Activated T-cell treated with anti-CD3 and anti-CD28 coated beads, Interleukin-2, amount 50 U/mL, for 1 hour (primary cell): Measurements from ENCODE around the gene PNLIP.

Experiments used
- DNase-seq: peaks from one replicate; pipeline ENCODE4 v3.0.0-alpha.2; 2020

The PNLIP gene

DNA sequence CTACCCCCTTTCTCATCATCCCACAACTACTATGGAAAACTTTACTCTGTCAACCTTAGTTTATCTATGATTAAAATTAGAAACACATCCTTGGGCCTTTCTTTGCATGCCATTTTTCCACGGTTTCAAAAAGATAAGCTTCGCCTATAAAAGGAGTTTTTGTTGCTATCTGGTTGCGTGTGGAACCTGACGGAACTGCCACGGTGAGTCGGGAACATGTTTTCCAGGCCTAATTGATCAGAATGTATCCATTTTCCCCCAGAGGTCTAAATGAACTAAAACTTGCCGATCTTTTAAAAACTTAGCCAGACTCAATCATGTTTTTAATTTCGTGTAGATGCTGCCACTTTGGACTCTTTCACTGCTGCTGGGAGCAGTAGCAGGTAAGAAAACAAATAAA lies at the start of gene PNLIP:
PNLIP (plus strand) TSS at position 176 of the 400 bp plus-strand sequence; CDS start at position 338, 162 bp downstream.
- DNase-seq, result no peak

DNA sequence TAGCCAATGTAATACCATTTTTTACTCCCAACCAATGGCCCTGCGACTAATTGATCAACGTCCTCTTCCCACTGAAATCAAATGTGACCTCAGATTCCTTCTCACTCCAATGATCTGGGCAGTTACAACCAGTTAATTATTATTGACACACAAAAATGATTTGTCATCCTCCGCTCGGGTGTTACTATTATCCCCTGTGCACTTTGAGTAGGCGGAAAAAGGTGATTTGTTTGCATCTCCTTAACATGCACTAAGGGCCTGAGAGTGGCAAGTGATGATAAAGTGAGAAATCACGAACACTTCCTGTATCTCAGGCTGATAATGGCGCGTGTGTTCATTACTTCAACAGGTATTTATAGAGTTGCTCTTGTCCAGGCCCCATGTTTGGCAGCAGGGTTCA lies 40.9 kb upstream of the PNLIP start:
- DNase-seq, result no peak

- no peak for DNase-seq
Measured at GRCh38 chr10:116510565-116510964, 35.2 kb upstream of the PNLIP start.

GRCh38 chr10:116511365-116511764 lies 34.4 kb upstream of the PNLIP start:
- DNase-seq, result no peak

- no peak for DNase-seq
Measured at GRCh38 chr10:116521424-116522290, 24.1 kb upstream of the PNLIP start.

DNA sequence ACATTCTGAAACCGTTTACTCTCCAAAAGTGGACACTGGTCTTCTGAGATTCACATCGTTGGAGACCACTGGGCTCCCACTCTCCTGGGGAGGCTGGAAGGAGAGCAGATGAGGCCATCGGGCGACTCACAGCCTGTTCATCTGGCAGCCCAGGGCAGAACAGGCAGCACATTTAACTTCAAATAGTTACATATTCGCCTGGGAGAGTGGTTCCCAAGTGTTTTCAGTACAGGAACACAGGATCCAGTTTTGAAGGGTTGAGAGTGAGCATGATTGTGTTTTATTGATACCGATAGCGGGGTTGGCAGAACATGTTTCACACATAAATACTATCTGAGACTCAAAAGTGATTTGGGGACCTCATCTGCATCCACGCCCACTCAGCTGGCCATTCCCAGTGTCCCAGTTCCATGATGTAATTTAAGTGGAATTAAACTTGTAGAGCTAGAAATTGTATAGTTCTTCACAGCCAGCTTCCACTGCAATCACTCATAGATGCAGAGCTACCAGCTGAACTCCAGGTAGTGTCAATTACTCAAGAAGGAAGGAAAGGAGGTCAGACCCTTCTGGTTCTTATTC lies 22.8 kb upstream of the PNLIP start:
- no peak for DNase-seq

DNA sequence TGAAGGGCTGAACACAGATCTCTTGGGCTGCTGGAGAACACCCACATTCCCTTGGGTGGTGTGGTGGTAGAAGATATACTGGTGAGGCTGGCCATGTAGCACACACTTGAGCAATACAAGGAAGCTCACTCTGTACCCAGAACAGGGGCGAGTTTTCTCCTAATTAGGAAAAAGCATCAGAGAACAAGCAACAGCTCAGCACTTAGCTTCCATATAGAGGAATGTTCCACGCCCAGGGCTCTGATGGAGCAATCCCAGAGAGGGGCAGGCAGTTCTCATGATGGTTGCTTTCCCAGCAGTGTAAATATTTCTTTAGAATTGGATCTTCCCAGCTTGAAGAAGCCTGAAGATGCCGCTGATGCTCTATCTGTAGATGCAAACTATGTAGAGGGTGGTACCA lies 21.0 kb upstream of the PNLIP start:
- no peak for DNase-seq

- DNase-seq, result no peak
Measured at GRCh38 chr10:116526219-116526618, 19.5 kb upstream of the PNLIP start.

- DNase-seq, result no peak
Measured at GRCh38 chr10:116536810-116537209, 8.9 kb upstream of the PNLIP start.

DNA sequence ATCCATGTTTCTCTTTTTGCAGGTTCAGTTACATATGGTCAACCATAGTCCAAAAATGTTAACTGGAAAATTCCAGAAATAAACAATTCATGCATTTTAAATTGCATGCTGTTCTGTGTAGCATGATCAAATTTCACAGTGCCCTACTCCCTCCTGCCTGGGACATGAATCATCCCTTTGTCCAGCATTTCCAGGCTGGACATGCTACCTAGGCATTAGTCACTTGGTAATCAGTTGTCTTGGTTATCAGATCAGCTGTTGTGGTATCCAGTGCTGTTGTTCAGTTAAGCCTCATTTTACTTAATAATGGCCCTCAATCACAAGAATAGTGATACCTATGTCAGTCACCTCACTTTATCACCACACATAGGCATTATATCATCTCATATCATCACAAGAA lies 7.3 kb upstream of the PNLIP start:
- DNase-seq, result no peak

GRCh38 chr10:116538992-116539391 lies 6.7 kb upstream of the PNLIP start:
- no peak for DNase-seq

- no peak for DNase-seq
Measured at GRCh38 chr10:116540814-116541213, 4.9 kb upstream of the PNLIP start.

DNA sequence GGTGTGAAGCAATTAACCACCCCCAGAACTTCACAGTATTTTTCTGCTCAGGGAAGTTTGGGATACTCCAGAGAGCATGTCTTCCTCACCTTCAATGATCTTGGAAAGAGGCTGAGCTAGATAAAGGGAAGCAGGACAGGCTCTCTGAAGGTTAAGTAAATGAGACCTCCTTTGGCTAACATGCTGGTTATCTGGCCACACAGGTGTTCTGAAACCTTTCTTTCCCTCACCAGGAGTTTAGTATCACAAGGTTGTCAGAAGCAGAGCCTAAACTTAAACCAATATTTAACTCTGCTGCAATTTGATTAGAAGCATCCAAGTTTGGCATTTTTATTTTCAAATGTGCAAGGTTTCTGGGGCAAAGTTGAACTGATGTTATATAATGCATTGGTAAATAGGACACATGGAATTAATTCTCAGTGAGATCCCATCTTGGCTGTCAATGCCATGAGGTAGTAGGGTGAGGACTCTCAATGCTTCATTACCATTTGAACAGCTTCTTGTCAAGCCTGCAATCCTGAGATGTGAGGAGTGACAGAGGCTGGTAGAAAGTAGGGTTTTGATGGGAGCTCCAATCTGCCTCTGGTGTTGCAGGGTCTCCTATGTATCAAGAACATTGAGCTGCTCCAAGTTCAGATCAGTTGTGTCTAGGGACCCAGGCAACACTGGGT lies 3.6 kb upstream of the PNLIP start:
- DNase-seq, result no peak

GRCh38 chr10:116545122-116545521 lies 609 bp upstream of the PNLIP start:
- DNase-seq, result no peak

- no peak for DNase-seq
Measured at GRCh38 chr10:116548301-116548700, 2.6 kb downstream of the PNLIP start.

DNA sequence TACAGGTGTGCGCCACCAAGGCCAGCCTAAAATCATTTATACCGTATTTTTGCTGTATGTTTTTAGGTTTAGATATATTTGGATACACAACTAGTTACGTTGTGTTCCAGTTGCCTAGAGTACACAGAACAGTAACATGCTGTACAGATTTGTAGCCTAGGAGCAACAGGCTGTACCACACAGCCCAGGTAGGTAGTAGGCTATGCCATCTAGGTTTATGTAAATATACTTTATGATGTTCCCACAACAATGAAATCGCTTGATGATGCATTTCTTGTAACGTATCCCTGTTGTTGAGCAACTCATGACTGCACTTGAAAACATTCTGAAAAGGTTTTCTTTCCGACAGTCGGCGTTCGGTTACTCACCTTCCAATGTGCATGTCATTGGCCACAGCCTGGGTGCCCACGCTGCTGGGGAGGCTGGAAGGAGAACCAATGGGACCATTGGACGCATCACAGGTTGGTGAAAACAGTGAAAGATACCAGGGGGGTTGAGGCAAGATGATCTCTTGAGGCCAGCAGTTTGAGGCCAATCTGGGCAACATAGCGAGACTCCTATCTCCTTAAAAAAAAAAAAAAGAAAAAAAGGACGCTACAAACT lies 7.7 kb downstream of the PNLIP start:
- DNase-seq, result no peak

DNA sequence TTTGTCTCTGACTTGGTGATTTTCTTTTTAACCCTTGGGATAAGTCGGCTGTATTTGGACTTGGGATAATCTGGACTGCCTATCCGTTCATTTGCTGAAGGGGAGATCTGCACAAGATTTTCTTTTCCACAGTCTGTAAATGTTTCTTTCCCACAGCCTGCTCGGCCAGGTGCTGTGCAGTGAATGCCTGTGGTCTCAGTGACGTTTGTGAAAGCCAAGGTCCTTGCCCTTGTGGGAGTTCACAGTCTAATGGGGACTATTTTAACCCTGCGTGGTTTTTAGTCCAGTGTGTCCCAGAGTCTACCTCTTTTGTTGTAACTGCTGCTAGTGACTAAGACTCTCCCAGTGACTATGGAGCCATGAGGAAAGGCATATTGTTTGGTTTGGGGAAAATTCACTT lies 8.9 kb downstream of the PNLIP start:
- no peak for DNase-seq

DNA sequence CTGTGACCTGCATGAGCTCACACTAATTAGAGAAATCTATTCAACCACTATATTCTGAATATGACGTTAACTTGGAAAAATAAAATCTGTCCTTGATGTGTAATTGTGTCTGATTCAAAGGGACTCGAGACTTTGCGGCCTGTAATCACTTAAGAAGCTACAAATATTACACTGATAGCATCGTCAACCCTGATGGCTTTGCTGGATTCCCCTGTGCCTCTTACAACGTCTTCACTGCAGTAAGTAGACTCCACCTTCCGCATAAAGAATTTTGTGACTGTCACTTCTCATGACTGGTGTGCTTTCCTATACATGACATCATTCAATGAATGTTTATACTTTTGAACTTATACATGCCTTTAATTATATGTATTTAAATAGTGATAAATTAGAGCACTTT lies 10.1 kb downstream of the PNLIP start:
- DNase-seq, result no peak

DNA sequence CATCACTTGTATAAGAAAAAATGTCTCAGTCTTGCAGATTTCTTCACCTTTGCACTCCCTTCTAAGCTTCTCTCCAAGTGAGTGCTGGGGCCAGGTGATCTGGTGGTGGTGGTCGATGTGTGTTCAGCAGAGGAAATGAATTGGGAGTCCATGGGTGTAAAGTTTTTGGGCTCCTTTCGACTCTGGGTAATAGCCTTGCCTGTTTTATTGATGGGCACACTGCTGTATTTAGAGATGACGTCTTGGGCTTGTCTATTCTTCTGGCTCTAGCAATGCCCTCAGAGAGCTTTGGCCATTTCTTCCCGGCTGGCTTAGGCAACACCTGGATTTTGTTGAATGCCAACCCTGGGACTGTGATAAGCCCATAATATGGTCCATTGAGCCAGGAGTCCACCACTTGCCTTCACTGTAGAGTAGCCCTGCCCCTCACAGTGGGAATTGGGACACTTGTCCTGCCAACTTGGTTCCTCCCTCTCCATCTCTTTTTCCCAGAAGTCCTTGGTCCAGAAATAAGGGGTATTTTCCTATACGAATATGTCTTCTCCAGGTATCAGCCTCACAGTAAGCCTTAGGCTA lies 11.7 kb downstream of the PNLIP start:
- no peak for DNase-seq

GRCh38 chr10:116565534-116565933 lies 19.8 kb downstream of the PNLIP start:
- no peak for DNase-seq

DNA sequence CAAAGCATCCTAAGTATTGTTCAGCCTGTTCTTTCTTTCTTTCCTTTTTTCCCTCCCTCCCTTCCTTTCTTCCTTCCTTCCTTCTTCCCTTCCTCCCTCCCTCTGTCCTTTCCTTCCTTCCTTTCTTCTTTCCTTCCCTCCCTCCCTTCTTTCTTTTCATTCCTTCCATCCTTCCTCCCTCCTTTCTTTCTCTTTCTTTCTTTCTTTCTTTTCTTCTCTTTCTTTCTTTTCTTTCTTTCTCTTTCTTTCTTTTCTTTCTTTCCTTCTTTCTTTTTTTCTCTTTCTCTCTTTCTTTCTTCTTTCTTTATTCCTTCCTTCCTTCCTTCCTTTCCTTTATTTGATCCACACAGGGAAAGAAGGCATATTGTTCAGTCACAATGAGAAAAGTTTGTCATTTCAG lies 21.2 kb downstream of the PNLIP start:
- DNase-seq, result no peak

DNA sequence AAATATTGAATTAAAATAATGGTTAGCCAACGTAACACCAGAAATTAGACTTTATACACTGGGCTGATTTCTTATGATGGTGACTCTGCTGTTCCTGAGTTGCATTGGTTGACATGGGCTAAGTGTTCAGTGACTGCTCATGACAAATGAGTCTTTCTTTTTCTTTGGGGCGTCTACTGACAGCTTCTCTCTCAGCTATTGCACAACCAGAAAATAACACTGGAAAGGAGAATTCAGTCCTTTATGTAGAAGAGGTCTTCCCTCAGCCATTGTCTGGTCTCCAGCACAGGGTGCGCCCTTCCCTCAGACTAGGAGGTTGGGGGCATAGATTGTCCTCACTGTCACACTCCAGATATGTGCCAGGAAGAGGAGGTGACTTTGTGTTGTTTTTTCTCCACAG lies 21.6 kb downstream of the PNLIP start:
- no peak for DNase-seq

- no peak for DNase-seq
Measured at GRCh38 chr10:116574797-116575196, 29.1 kb downstream of the PNLIP start.
